Endothelial cell of umbilical vein (primary cell): ENCODE data around the gene RPL18. TPM values are rescaled to one million over a fixed set of nuclear protein-coding genes. Genes with fewer than 3 reads are reported as not detected.

Experiments
- BruUV-seq: library from RNA; stranded (reverse); fragments of 400-500 nt; replicated peaks from 2 replicates; lab custom pipeline; 2021; lab: Mats Ljungman, UMichigan
- CTCF ChIA-PET: fragments of 300-600, 350-600 bp; sonication (Branson Sonifier 250); formaldehyde crosslinking; loops from one replicate; lab custom pipeline; 2021; ENCODE audit warnings: antibody characterized with exemption, inconsistent platforms; lab: Charles Lee
- POLR2A ChIA-PET: fragments of 300-600, 350-600 bp; sonication (Branson Sonifier 250); formaldehyde crosslinking; loops from one replicate; lab custom pipeline; 2021; ENCODE audit warnings: antibody characterized with exemption, inconsistent platforms; lab: Charles Lee
- DNase-seq: peaks from one replicate; pipeline ENCODE4 v3.0.0-alpha.2; 2011; ENCODE audit warnings: low read depth, low spot score
- FAIRE-seq: peaks from 2 replicates; lab custom pipeline; 2011; peaks lifted over from hg19 to GRCh38; lab: Jason Lieb, UNC
- H2AFZ ChIP-seq: 2 replicates; pipeline ENCODE4 v1.6.0; 2012; ENCODE audit warnings: low read depth, low read length, control low read depth, inconsistent platforms
- H3K27ac ChIP-seq: 2 replicates; pipeline ENCODE4 v1.5.1; 2011; ENCODE audit warnings: low read depth, mild to moderate bottlenecking, control low read depth, low read length, moderate library complexity; ENCODE audit not compliant: insufficient read depth
- H3K27me3 ChIP-seq, 2 experiments: 2 replicates each; pipeline versions ENCODE4 v1.6.0 to v1.6.1; 2011; ENCODE audit warnings: low read length in 2 of 2, mixed read lengths in 1 of 2; ENCODE audit not compliant: control insufficient read depth in 2 of 2, insufficient read depth in 2 of 2
- H3K36me3 ChIP-seq, 2 experiments: 2 replicates in 1 of 2; 3 replicates in 1 of 2; pipeline ENCODE4 v1.5.1; 2011; ENCODE audit warnings: low read length in 2 of 2, mild to moderate bottlenecking in 1 of 2, moderate library complexity in 1 of 2; ENCODE audit not compliant: control insufficient read depth in 2 of 2, insufficient read depth in 2 of 2; ENCODE audit errors: extremely low read depth in 1 of 2
- H3K4me1 ChIP-seq: 3 replicates; pipeline ENCODE4 v1.5.1; 2011; ENCODE audit warnings: mild to moderate bottlenecking, low read length; ENCODE audit not compliant: control insufficient read depth, insufficient read depth; ENCODE audit errors: extremely low read depth
- H3K4me2 ChIP-seq: 2 replicates; pipeline ENCODE4 v1.6.1; 2011; ENCODE audit warnings: low read length, control low read depth, mixed read lengths; ENCODE audit not compliant: insufficient read depth
- H3K4me3 ChIP-seq, 3 experiments: fragments of 200-600 bp in 1 of 3; sonication (generic), shearing (Covaris generic) in 1 of 3; replicated peaks in 1 of 3; 2 replicates each; pipeline ENCODE4 v1.5.1; 2011 to 2016; ENCODE audit warnings: control low read depth in 3 of 3, low read length in 3 of 3, mild to moderate bottlenecking in 2 of 3, inconsistent platforms in 1 of 3, low read depth in 1 of 3, moderate library complexity in 1 of 3; ENCODE audit not compliant: insufficient read depth in 1 of 3
- H3K79me2 ChIP-seq: 2 replicates; pipeline ENCODE4 v1.6.0; 2012; ENCODE audit warnings: low read length, inconsistent platforms; ENCODE audit not compliant: control insufficient read depth, insufficient read depth
- H3K9ac ChIP-seq: replicated peaks from 2 replicates; pipeline ENCODE3; 2011; ENCODE audit warnings: low read length, control low read depth; ENCODE audit not compliant: insufficient read depth; ENCODE audit errors: extremely low read depth
- H3K9me1 ChIP-seq: replicated peaks from 3 replicates; pipeline ENCODE4 v1.6.0; 2011; ENCODE audit warnings: mild to moderate bottlenecking, low read length; ENCODE audit not compliant: control insufficient read depth, insufficient read depth; ENCODE audit errors: extremely low read depth
- H3K9me3 ChIP-seq: replicated peaks from 2 replicates; pipeline ENCODE4 v1.5.1; 2012; ENCODE audit warnings: low read length, inconsistent platforms; ENCODE audit not compliant: control insufficient read depth, insufficient read depth
- H4K20me1 ChIP-seq: replicated peaks from 2 replicates; pipeline ENCODE3; 2011; ENCODE audit warnings: mild to moderate bottlenecking, low read length; ENCODE audit not compliant: control insufficient read depth, insufficient read depth; ENCODE audit errors: extremely low read depth
- CTCF ChIP-seq, 2 donors: IDR thresholded peaks; 1 replicate in 1 of 2; 2 replicates in 1 of 2; pipeline ENCODE4 v1.5.1; 2011; ENCODE audit warnings: low read length in 2 of 2, mild to moderate bottlenecking in 2 of 2, moderate library complexity in 2 of 2, control low read depth in 1 of 2, inconsistent platforms in 1 of 2, low read depth in 1 of 2; ENCODE audit not compliant: insufficient read depth in 1 of 2; ENCODE audit errors: extremely low read depth in 1 of 2
- JUN ChIP-seq: IDR thresholded peaks from 2 replicates; pipeline ENCODE4 v1.6.1; 2011; ENCODE audit warnings: borderline replicate concordance, low read depth; ENCODE audit not compliant: insufficient read length, insufficient read depth
- MAX ChIP-seq: IDR thresholded peaks from 2 replicates; pipeline ENCODE4 v1.6.1; 2011; ENCODE audit not compliant: insufficient read depth, insufficient read length
- MYC ChIP-seq: IDR thresholded peaks from one replicate; pipeline ENCODE4 v1.6.1; 2011; ENCODE audit warnings: mild to moderate bottlenecking, low read depth, low read length
- dilution Hi-C: fragments of 300-500 bp; cut with MboI; formaldehyde crosslinking; loops from one replicate; pipeline ENCODE4 v1.15.0; 2019; ENCODE audit warnings: low sequenced_read_pairs; ENCODE audit not compliant: extremely low pct_ligation_motif_present
- intact Hi-C: fragments of 100-400 bp; cut with micrococcal nuclease; formaldehyde crosslinking; loops from one replicate; pipeline ENCODE4 v1.10.0; 2022
- polyA plus RNA-seq, 4 experiments: library from polyadenylated mRNA; depleted of rRNA in 3 of 4; stranded (reverse) in 3 of 4; unstranded in 1 of 4; fragments of >200 nt; gene quantifications; 2 replicates each; pipeline versions ENCODE4 v1.2.1 to v1.2.3, GENCODE V29; 2011 to 2012; ENCODE audit warnings: missing spikeins in 1 of 4
- total RNA-seq: library from RNA; stranded (reverse); gene quantifications from 2 replicates; pipeline ENCODE4 v1.2.3, GENCODE V29; 2021

The RPL18 gene
- total and polyA plus RNA-seq, 2 donors (not counting 3 experiments of a cell fraction or from before 2014, with no cell fraction given): 1,407 to 2,154 TPM

- Histone ChIP-seq H2AFZ (no peak overlapping the region), H3K9me1 (no peaks in the 10 kb centered on the region), H3K4me2 (no peak overlapping the region), H4K20me1 (no peaks in the 10 kb centered on the region), H3K4me3 (no peak overlapping the region), H3K27me3 (no peaks in the 10 kb centered on the region), H3K36me3 (no peaks in the 10 kb centered on the region), H3K9me3 (no peaks in the 10 kb centered on the region), H3K79me2 (no peaks in the 10 kb centered on the region), H3K9ac (no peak overlapping the region), H3K27ac (no peak overlapping the region), H3K4me1 (no peaks in the 10 kb centered on the region)
- CTCF ChIA-PET: interaction anchor here (0.8 to 2.4 kb wide), 9 partner anchors 12 to 259 kb away, joined by 3 to 16 read pairs (median 5); no protein-coding TSS in a partner anchor
- dilution Hi-C loops (no loop called here), intact Hi-C loops (no loop called here)
- POLR2A ChIA-PET: interaction anchor here (1.3 kb wide), 1 partner anchor 9 kb away, joined by 15 read pairs; the partner anchor contains the start of genes RPL18 and SPHK2
- DNase-seq: no peak
- no peak for TF ChIP-seq MYC
- no peak for TF ChIP-seq MAX
- TF ChIP-seq JUN: no peak
- BruUV-seq: no TSS peak
- no peak for FAIRE-seq
Observed at GRCh38 chr19:48609571-48610108, 9.3 kb downstream of the RPL18 start.

- Histone ChIP-seq H3K9me3 (no peaks in the 10 kb centered on the region), H3K9me1 (no peaks in the 10 kb centered on the region), H3K4me1 (no peaks in the 10 kb centered on the region), H3K9ac (no peak overlapping the region), H3K4me3 (no peak overlapping the region), H3K4me2 (no peak overlapping the region), H3K79me2 (no peaks in the 10 kb centered on the region), H4K20me1 (no peaks in the 10 kb centered on the region), H3K27me3 (no peaks in the 10 kb centered on the region), H3K36me3 (no peaks in the 10 kb centered on the region), H2AFZ (peak overlapping the region; percentile 50), H3K27ac (no peak overlapping the region)
- no peak for DNase-seq
- POLR2A ChIA-PET: interaction anchor here (0.6 to 1.3 kb wide), 3 partner anchors 9 to 67 kb away, joined by 4 to 15 read pairs (median 6); partner anchors contain the start of genes RPL18 and SPHK2
- TF ChIP-seq CTCF (IDR thresholded peaks at IDR 0.05; ENCODE audit: extremely low read depth in 1 of 2, insufficient read depth in 1 of 2, low read depth in 1 of 2, low read length in 2 of 2) (peak; percentile 39 to 41), JUN (no peak)
- intact Hi-C loops: no loop called here
- no TSS peak for BruUV-seq
- dilution Hi-C loops: no loop called here
- CTCF ChIA-PET: interaction anchor here (0.6 to 2.4 kb wide), 14 partner anchors 10 to 337 kb away, joined by 3 to 16 read pairs (median 5); partner anchors contain the start of genes RPL18 and SPHK2
- peak; percentile 47 for FAIRE-seq
Observed at GRCh38 chr19:48608798-48609263, 10.1 kb downstream of the RPL18 start.
